ENCODE measurements around the gene MS4A10. TPM values are rescaled to one million over a fixed set of nuclear protein-coding genes. Genes with fewer than 3 reads are reported as not detected.

MS4A10 gene
- total and polyA plus RNA-seq, 3 experiments from 2014 or later = not detected

GRCh38 chr11:60844870-60845221 is 59.7 kb downstream of the MS4A10 start:
- Mint-ChIP-seq H3K27me3 (no peaks in the 10 kb centered on the region), H3K36me3 (peaks cover 0 to 36% (median 5%) of the 10 kb centered on the region in 3 donors), H3K27ac (peak overlapping the region; percentile 2 to 98 (median 83)), H3K4me3 (peak overlapping the region in 6 of 7 donors; percentile 63 to 89 (median 78)), H3K9me3 (no peaks in the 10 kb centered on the region), H3K4me1 (peaks cover 42 to 50% (median 49%) of the 10 kb centered on the region in 3 donors)
- Histone ChIP-seq H3K27ac (ENCODE audit: low read depth, low read length) (no peak overlapping the region), H3K9me3 (ENCODE audit: low read length) (no peaks in the 10 kb centered on the region), H3K27me3 (ENCODE audit: insufficient read depth, low read length, poor library complexity, severe bottlenecking) (no peaks in the 10 kb centered on the region), H3K4me3 (ENCODE audit: low read length) (no peak overlapping the region), H3K4me1 (ENCODE audit: insufficient read depth, low read length) (peaks cover 37% of the 10 kb centered on the region), H3K36me3 (ENCODE audit: insufficient read depth, low read length) (no peaks in the 10 kb centered on the region)
- POLR2A ChIA-PET = no interaction called here
- DNase-seq = no peak
- CTCF ChIA-PET = interaction anchor here (1.4 kb wide), 1 partner anchor 14 kb away, joined by 3 read pairs; no protein-coding TSS in a partner anchor

- H3K4me3 Mint-ChIP-seq = peak overlapping the region in 5 of 7 donors; percentile 8 to 80 (median 32)
- no peak for DNase-seq
- Histone ChIP-seq H3K4me3 (ENCODE audit: low read length) (no peak overlapping the region), H3K27ac (ENCODE audit: low read depth, low read length) (no peak overlapping the region), H3K9me3 (ENCODE audit: low read length) (no peaks in the 10 kb centered on the region), H3K4me1 (ENCODE audit: insufficient read depth, low read length) (peaks cover 37% of the 10 kb centered on the region), H3K27me3 (ENCODE audit: insufficient read depth, low read length, poor library complexity, severe bottlenecking) (no peaks in the 10 kb centered on the region), H3K36me3 (ENCODE audit: insufficient read depth, low read length) (no peaks in the 10 kb centered on the region)
- peak overlapping the region in 7 of 8 donors; percentile 35 to 96 (median 75) for H3K27ac Mint-ChIP-seq
- no peaks in the 10 kb centered on the region for H3K27me3 Mint-ChIP-seq
- H3K4me1 Mint-ChIP-seq = peaks cover 42 to 49% (median 49%) of the 10 kb centered on the region in 3 donors
- H3K9me3 Mint-ChIP-seq = no peaks in the 10 kb centered on the region
- ChIA-PET POLR2A (no interaction called here), CTCF (interaction anchor here (1.4 kb wide), 1 partner anchor 15 kb away, joined by 3 read pairs; no protein-coding TSS in a partner anchor)
- H3K36me3 Mint-ChIP-seq = peaks cover 0 to 41% (median 5%) of the 10 kb centered on the region in 3 donors
Measured at GRCh38 chr11:60845338-60845737, 60.2 kb downstream of the MS4A10 start.

DNA sequence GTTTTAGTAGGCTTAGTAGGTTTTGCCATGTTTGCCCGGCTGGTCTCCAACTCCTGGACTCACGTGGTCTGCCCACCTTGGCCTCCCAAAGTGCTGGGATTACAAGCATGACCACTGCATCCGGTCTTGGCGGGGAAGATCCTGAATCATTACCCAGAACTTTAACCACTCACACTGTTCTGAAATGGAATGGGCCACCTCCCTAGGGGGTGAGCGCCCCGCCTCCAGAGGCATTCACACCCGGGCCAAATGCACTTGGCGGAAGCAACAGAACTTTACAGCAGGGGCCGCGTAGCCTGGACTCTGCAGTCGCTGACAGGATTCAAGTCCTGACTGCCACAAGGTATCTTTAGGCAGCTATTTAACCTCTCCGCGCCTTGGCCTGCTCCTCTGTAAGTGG is 62.1 kb downstream of the MS4A10 start:
- H3K4me3 ChIP-seq (ENCODE audit: low read length) = no peak overlapping the region
- DNase-seq = no peak
- Mint-ChIP-seq H3K27ac (peak overlapping the region in 2 of 8 donors; percentile 13 to 19), H3K4me3 (no peak overlapping the region), H3K27me3 (no peaks in the 10 kb centered on the region), H3K9me3 (no peaks in the 10 kb centered on the region), H3K4me1 (peaks cover 31 to 36% (median 33%) of the 10 kb centered on the region in 3 donors), H3K36me3 (peaks cover 8 to 58% (median 15%) of the 10 kb centered on the region in 3 donors)
- H3K27me3 ChIP-seq (ENCODE audit: insufficient read depth, low read length, poor library complexity, severe bottlenecking) = no peaks in the 10 kb centered on the region
- POLR2A ChIA-PET = no interaction called here
- CTCF ChIA-PET = interaction anchor here (0.8 to 1.4 kb wide), 3 partner anchors 16 to 52 kb away, joined by 3 to 4 read pairs (median 3); no protein-coding TSS in a partner anchor
- H3K9me3 ChIP-seq (ENCODE audit: low read length) = no peaks in the 10 kb centered on the region
- H3K27ac ChIP-seq (ENCODE audit: low read depth, low read length) = no peak overlapping the region
- peaks cover 12% of the 10 kb centered on the region for H3K36me3 ChIP-seq (ENCODE audit: insufficient read depth, low read length)
- peaks cover 28% of the 10 kb centered on the region for H3K4me1 ChIP-seq (ENCODE audit: insufficient read depth, low read length)

GRCh38 chr11:60847896-60848295 is 62.8 kb downstream of the MS4A10 start:
- no peaks in the 10 kb centered on the region for H3K27me3 Mint-ChIP-seq
- peaks cover 25 to 31% (median 27%) of the 10 kb centered on the region in 3 donors for H3K4me1 Mint-ChIP-seq
- no peaks in the 10 kb centered on the region for H3K9me3 Mint-ChIP-seq
- Histone ChIP-seq H3K27me3 (ENCODE audit: insufficient read depth, low read length, poor library complexity, severe bottlenecking) (no peaks in the 10 kb centered on the region), H3K4me1 (ENCODE audit: insufficient read depth, low read length) (peaks cover 22% of the 10 kb centered on the region), H3K4me3 (ENCODE audit: low read length) (no peak overlapping the region), H3K27ac (ENCODE audit: low read depth, low read length) (no peak overlapping the region), H3K9me3 (ENCODE audit: low read length) (no peaks in the 10 kb centered on the region), H3K36me3 (ENCODE audit: insufficient read depth, low read length) (peaks cover 12% of the 10 kb centered on the region)
- no peak overlapping the region for H3K27ac Mint-ChIP-seq
- no peak overlapping the region for H3K4me3 Mint-ChIP-seq
- ChIA-PET POLR2A (no interaction called here), CTCF (interaction anchor here (0.8 kb wide), 1 partner anchor 40 kb away, joined by 3 read pairs; no protein-coding TSS in a partner anchor)
- H3K36me3 Mint-ChIP-seq = peaks cover 8 to 58% (median 15%) of the 10 kb centered on the region in 3 donors
- DNase-seq = no peak

- CTCF ChIA-PET = interaction anchor here (1.4 kb wide), 1 partner anchor 53 kb away, joined by 3 read pairs; no protein-coding TSS in a partner anchor
Measured at GRCh38 chr11:60848714-60849151, 63.6 kb downstream of the MS4A10 start.

GRCh38 chr11:60849641-60850520 is 64.7 kb downstream of the MS4A10 start:
- peaks cover 6 to 19% (median 7%) of the 10 kb centered on the region in 3 donors for H3K4me1 Mint-ChIP-seq
- H3K36me3 ChIP-seq (ENCODE audit: insufficient read depth, low read length) = peaks cover 12% of the 10 kb centered on the region
- H3K27ac Mint-ChIP-seq = no peak overlapping the region

More at GRCh38 chr11:60848714-60849151, 63.6 kb downstream of the MS4A10 start:
- peaks cover 14% of the 10 kb centered on the region for H3K4me1 ChIP-seq (ENCODE audit: insufficient read depth, low read length)
- Mint-ChIP-seq H3K27me3 (no peaks in the 10 kb centered on the region), H3K9me3 (no peaks in the 10 kb centered on the region), H3K4me3 (no peak overlapping the region), H3K36me3 (peaks cover 8 to 61% (median 15%) of the 10 kb centered on the region in 3 donors), H3K27ac (peak overlapping the region in 1 of 8 donors; percentile 54), H3K4me1 (peaks cover 17 to 23% (median 19%) of the 10 kb centered on the region in 3 donors)
- no peaks in the 10 kb centered on the region for H3K27me3 ChIP-seq (ENCODE audit: insufficient read depth, low read length, poor library complexity, severe bottlenecking)
- H3K27ac ChIP-seq (ENCODE audit: low read depth, low read length) = no peak overlapping the region
- H3K36me3 ChIP-seq (ENCODE audit: insufficient read depth, low read length) = peaks cover 12% of the 10 kb centered on the region
- no peak overlapping the region for H3K4me3 ChIP-seq (ENCODE audit: low read length)
- POLR2A ChIA-PET = no interaction called here
- DNase-seq = no peak
- no peaks in the 10 kb centered on the region for H3K9me3 ChIP-seq (ENCODE audit: low read length)

More at GRCh38 chr11:60849641-60850520, 64.7 kb downstream of the MS4A10 start:
- DNase-seq = no peak
- no peaks in the 10 kb centered on the region for H3K27me3 Mint-ChIP-seq
- Histone ChIP-seq H3K9me3 (ENCODE audit: low read length) (no peaks in the 10 kb centered on the region), H3K27ac (ENCODE audit: low read depth, low read length) (no peak overlapping the region), H3K4me1 (ENCODE audit: insufficient read depth, low read length) (peaks cover 2% of the 10 kb centered on the region), H3K27me3 (ENCODE audit: insufficient read depth, low read length, poor library complexity, severe bottlenecking) (no peaks in the 10 kb centered on the region), H3K4me3 (ENCODE audit: low read length) (no peak overlapping the region)
- CTCF ChIA-PET = interaction anchor here (1.4 to 1.7 kb wide), 3 partner anchors 17 to 51 kb away, joined by 3 to 7 read pairs (median 4); no protein-coding TSS in a partner anchor
- POLR2A ChIA-PET = no interaction called here
- H3K36me3 Mint-ChIP-seq = peaks cover 8 to 60% (median 15%) of the 10 kb centered on the region in 3 donors
- no peaks in the 10 kb centered on the region for H3K9me3 Mint-ChIP-seq
- H3K4me3 Mint-ChIP-seq = no peak overlapping the region
